RCC 7860 (cell line): Measurements from ENCODE around the gene USP30.
"Not testable (repeated sequence)": the region's sequence is repeated elsewhere in the genome, so short reads cannot be mapped to it uniquely, and the experiment has no call there.

ENCODE experiments used
- DNase-seq: peaks from one replicate; pipeline ENCODE4 v3.0.0-alpha.2; 2015; ENCODE audit warnings: low spot score
- FAIRE-seq: peaks from 2 replicates; lab custom pipeline; 2012; peaks lifted over from hg19 to GRCh38; lab: Jason Lieb, UNC

USP30 gene

DNA sequence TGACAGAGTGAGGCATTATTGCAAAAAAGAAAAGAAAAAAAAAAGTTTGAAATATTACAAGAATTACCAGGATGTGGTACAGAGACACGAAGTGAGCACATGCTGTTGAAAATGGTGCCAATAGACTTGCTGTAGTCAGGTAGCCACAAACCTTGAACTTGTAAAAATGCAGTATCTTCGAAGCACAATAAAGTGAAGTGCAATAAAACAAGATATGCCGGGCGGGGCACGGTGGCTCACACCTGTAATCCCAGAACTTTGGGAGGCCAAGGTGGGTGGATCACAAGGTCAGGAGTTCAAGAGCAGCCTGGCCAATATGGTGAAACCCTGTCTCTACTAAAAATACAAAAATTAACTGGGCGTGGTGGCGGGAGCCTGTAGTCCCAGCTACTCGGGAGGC, 2.6 kb upstream of the USP30 start:
- not testable (repeated sequence) for DNase-seq, FAIRE-seq

DNA sequence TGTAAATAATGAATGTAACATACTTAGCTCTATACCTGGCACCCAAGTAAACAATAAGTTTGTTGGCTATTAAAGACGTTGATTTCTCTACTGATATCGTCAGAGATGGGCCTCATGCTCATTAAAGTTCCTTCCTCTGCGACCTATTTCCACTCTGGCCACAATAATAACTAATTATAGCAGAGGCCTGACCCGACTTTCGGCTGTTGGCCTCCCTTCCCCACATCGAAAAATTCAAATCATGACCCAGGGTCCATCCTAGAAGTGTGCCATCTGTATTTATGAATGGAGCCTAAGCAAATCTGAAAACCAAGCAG, 321 bp upstream of the USP30 start:
- DNase-seq (no peak), FAIRE-seq (no peak)

DNA sequence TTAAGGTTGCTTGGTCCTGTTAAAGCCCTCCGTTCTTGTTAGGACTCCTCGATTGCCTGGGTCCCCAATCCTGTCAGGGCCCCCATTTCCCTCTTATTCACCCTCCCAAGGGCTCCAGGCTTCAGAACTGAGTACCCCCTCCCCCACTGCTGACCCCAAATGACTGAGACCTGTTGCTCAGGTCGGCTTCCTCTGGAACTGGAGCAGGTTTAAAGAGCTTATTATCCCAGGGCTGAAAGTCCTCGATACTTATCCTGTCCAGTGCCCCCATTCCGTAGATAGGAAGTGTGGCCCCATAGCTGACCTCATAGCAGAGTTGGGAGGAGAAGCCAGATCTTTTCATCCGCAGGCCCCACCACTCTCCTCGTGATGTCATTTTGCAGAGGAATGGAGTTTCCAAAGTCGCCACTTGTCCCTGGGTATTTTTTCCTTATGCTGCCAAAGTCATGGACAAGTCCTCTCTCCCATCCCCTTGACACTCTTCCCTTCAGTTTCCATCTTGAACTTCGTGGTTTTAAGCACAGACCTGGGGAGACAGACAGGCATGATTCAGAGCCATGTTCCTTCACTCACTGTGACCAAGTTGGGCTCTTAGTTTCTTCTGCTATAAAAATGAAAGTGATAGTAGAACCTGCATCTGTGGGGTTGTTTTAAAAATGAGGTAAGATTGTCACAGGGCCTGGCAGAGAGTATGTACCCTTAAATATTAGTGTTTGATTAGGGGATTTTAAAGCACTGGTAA, 1.2 kb downstream of the USP30 start:
- DNase-seq (no peak), FAIRE-seq (no peak)

DNA sequence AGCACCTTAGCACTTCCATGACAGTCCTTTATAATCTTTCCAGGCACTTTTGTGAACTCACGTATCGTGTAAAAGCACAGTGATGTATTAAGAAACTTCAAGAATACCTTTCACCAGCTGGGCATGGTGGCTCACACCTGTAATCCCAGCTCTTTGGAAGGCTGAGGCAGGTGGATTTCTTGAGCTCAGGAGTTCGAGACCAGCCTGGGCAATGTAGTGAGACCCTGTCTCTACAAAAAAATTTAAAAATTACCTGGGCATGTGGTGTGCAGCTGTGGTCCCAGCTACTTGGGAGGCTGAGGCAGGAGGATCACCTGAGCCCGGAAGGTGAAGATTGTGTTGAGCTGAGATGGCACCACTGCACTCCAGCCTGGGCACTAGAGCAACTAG, 1.7 kb downstream of the USP30 start:
- FAIRE-seq, DNase-seq: not testable (repeated sequence)

DNA sequence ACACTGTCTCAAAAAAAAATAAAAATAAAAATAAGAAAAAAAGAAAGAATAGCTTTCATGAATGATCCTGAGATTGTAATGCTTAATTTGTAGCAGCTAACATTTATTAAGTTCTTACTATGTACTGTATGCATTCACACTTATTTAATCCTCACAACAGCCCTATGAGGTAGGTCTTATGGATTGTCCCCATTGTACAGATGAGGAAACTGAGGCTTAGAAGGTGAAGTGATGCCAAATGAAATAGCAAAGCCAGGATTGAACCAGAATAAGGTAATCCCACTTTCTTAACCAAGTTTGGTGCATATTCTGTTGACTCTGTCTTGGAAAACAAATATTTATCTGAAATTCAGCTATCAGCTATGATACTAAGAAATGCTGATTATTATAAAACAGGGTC, 2.1 kb downstream of the USP30 start:
- FAIRE-seq (no peak), DNase-seq (no peak)

DNA sequence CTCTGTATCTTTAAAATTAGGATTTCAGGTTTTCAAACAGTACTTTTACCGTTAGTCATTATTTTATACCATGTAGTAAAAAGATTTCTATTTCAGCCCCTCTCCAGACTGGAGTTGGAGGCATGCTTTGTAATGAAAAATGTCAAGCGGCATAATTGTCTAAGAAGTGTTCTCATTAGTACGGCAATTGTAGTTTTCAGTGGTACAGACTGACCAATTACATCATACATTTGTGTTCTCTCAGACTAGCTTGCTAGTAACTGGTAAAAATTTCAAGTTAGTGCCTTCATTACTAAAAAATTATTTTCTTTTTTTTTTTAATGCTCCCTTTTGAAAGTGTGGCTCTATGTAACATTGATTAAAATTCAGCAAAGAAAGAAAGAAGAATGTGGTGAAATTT, 4.5 kb downstream of the USP30 start:
- no peak for FAIRE-seq
- DNase-seq, result no peak

DNA sequence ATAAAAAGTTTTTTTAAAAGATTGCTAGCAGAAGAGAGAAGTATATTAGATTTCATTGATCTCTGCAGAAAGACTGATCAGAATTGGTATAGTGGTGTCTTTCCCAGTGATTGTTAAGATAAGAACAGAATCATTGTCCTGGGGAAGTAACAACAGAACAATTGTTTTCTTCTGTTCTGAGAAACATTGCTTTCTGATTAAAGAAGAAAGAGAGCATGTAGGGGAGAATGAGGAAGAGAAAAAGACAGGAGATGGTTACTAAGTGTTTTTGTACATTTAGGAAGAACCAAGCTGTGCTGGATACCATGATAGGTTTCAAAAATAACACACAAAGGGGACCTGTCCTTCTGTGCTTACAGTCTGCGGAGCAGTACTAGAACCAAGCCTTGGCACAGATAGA, 5.0 kb downstream of the USP30 start:
- no peak for DNase-seq
- no peak for FAIRE-seq

DNA sequence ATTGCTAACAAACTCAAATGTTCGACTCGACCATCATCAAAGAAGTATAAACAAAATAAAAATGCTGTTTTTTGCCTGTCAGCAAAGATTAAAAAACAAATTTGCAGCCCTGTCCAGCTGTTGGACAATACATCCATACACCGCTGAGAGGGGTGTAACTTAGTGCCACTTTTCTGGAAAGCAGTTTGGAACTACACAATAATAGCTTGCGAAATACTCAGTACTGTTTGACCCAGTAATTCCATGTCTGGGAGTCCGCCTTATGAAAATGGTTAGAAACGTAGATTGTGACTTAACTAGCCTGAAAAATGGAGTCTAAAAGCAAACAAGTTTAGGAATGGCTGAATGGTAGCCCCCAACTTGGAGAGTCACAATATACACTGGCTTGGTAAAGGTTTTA, 6.4 kb downstream of the USP30 start:
- DNase-seq (no peak), FAIRE-seq (no peak)

DNA sequence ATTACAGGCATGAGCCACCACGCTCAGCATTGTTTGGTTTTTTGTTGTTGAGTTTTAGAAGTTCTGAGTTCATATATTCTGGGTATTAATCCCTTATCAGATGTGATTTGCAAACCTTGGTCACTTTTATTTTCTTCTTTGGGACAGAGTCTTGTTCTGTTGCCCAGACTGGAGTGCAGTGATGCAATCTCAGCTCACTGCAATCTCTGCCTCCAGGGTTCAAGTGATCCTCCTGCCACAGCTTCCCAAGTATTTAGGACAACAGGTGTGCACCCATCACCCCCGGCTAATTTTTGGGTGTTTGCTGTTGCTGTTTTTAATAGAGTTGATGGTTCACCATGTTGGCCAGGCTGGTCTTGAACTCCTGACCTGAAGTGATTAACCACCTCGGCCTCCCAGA, 11.8 kb downstream of the USP30 start:
- no peak for FAIRE-seq

DNA sequence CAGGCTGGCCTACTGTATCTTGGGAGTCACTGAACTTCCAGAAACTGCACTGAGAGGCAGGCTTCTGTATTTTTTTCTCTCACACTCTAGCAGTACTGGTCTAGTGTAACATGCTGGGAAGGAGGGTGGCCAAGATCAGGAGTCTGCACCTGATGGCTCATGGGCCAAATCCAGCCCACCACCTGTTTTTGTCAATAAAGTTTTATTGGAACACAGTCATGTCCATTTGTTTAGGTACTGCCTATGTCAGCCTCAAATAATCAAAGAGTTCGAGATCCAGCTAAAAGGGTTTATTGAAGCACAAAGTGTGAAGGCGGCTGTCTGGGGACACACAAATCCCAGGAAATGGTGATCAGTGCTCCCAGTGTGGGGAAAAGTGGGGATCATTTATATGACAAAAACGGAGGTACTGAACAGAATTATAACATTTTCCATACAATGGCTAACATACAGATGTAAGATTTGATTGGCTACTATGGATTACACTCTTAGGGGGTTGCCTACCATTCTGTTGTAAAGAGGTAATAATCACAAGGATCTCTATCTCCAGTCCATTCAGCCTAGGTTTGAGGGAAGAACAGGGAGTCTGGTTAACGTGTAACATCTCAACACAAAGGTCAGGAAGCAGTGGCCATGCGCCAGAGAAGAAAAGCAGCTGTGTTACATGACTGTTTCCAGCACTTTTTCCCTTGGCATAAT, 12.9 kb downstream of the USP30 start:
- no peak for FAIRE-seq
- DNase-seq, result no peak

More for the DNA sequence above, 11.8 kb downstream of the USP30 start:
- DNase-seq, result no peak

DNA sequence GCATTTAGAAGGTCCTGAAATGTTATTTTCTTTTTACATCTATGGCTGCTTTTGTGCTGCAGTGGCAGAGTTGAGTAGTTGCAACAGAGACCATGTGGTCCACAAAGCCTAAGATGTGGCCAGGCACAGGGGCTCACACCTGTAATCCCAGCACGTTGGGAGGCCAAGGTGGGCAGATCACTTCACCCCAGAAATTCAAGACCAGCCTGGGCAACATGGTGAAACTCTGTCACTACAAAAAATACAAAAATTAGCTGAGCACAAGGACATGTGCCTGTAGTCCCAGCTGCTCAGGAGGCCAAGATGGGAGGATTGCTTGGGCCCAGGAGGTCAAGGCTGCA, 13.4 kb downstream of the USP30 start:
- FAIRE-seq (no peak), DNase-seq (no peak)

DNA sequence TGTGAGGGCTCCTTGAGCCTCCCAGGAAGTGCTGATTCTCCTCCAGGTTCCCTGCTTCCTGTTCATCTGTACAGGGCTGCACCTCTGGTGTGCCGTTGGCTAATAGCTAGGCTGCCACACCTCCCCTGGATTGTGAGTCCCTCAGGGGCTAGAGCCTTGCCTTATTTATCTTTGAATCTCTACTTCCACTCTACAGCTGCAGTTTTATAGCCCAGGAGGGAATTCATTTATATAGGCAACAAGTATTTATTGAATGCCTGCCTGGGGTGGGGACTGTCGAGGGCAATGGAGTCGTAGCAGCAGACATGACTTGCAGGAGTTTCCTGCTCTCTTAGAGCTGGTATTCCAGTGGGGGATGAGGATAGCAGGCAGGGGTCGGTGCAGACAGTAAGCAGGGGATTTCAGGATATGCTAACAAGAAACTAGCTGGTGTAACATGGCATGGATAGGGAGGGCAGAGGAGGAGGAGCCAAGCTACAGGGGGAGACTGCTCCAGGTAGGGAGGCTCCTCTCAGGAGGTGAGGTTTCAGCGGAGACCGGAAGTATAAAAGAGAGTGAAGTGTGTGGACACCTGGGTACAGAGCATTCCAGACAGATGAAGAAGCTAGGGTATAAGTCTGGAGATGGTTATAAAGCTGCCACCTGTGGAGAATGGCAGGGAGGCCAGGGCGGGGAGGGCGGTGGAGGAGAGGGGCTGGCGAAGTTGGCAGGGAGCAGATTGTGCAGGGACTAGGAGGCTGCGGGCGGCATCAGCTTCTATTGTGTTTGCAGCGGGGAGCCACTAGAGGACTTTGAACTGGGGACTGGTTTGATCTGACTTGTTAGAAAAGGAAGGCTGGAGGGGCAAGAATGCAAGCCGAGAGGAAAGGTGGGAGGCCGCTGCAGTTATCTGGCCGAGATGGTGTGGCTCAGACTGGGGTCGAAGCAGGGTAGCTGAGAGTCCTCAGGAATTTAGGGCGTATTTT, 17.2 kb downstream of the USP30 start:
- no peak for DNase-seq
- no peak for FAIRE-seq

DNA sequence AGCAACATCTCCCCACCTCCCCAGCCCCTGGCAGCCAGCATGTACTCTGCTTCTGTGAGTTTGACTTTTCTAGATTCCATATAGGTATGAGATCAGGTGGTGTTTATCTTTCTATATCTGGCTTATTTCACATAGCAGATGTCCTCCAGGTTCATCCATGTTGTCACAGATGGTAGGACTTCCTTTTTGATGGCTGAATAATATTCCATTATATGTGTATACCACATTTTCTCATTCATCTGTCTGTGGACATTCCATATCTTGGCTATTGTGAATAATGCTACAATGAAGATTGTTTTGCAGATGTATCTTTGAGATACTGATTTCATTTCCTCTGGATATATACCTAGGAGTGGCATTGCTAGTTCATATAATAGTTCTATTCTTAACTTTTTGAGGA, 22.5 kb downstream of the USP30 start:
- FAIRE-seq (no peak), DNase-seq (no peak)

DNA sequence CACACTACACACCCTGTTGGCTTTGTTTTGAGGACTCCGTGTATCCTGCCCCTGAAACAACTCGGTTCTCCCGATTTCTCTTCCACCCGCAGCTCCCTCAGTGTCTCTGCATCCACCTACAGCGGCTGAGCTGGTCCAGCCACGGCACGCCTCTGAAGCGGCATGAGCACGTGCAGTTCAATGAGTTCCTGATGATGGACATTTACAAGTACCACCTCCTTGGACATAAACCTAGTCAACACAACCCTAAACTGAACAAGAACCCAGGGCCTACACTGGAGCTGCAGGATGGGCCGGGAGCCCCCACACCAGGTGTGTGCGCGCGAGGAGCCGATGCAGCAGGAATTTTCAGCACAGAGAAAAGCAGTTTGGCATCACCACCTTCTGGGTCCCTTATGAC, 30.4 kb downstream of the USP30 start:
- no peak for FAIRE-seq

DNA sequence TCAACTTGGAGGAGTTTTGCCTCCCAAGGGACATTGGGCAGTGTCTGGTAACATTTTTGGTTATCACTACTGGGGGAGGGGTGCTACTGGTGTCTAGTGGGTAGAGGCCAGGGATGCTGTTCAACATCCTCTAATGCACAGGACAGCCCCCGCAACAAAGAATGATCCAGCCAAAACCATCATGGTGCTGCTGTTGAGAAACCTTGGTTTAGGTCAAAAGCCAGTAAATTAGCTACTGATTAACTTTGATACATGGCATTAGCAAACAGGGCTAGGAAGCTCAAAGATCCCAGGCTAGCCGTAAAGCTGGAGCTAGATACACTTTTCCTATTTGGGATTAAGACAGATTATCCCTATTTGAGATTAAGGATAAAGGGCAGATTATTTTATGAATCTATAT, 32.0 kb downstream of the USP30 start:
- FAIRE-seq (no peak), DNase-seq (no peak)

More for the DNA sequence above, 30.4 kb downstream of the USP30 start:
- DNase-seq, result no peak

DNA sequence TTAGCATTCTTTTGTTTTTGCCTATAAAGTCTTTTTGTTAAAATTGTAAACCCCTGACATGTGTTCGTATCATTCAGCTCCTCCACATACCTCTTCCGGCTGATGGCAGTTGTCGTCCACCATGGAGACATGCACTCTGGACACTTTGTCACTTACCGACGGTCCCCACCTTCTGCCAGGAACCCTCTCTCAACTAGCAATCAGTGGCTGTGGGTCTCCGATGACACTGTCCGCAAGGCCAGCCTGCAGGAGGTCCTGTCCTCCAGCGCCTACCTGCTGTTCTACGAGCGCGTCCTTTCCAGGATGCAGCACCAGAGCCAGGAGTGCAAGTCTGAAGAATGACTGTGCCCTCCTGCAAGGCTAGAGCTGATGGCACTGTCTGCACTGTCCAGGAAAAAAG, 33.2 kb downstream of the USP30 start:
- DNase-seq (no peak), FAIRE-seq (no peak)

DNA sequence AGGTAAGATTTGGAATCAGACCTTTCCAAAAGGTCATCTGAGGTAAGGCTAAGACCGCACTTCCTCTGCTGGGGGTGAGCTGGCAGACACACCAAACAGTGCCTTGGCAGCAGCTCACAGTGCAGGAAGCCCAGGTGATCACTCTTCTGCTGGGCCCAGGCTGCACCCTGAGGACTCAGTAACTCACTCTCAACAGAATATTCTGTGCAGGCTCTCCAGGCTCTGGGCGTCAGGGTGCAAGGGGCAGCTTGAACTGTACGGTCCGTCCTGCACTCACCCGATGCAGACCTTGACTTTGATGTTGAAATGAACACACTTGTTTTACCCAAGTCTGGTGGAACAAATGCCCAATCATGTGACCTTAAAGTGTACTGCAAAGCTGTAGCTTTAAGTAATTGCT, 34.9 kb downstream of the USP30 start:
- DNase-seq, result no peak
- no peak for FAIRE-seq

DNA sequence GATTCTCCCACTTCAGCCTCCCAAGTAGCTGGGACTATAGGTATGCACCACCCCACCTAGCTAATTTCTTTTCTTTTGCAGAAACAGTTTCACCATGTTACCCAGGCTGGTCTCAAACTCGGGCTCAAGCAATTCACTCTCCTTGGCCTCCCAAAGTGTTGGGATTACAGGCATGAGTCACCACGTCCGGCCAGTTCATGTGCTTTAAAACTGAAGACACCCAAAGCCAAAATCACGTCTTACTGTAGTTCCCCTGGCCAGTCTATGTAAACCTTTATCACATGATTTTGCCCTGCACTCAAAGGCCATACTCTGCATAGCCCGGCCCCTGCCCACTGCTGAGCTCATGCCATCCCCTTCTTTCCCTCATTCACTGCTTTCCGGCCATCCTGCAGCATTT, 36.4 kb downstream of the USP30 start:
- DNase-seq, result no peak
- no peak for FAIRE-seq

DNA sequence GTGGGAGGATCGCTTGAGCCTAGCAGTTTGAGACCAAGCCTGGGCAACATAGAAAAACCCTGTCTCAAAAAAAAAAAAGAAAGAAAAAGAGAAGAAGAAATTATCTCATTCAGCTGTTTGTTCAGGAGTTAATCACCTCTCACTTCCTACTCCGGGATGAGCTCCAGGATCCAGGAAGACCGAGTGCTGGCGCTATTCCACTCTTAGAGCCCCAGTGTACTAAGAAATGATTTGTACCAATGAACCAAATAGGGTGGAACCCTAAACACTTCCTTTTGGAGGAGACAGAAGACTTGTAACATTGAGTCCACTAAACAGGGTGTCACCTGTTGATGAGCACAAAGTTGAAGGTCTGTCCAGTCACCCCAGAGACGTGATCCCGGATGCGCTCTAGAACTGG, 37.3 kb downstream of the USP30 start:
- FAIRE-seq, result no peak
- no peak for DNase-seq

DNA sequence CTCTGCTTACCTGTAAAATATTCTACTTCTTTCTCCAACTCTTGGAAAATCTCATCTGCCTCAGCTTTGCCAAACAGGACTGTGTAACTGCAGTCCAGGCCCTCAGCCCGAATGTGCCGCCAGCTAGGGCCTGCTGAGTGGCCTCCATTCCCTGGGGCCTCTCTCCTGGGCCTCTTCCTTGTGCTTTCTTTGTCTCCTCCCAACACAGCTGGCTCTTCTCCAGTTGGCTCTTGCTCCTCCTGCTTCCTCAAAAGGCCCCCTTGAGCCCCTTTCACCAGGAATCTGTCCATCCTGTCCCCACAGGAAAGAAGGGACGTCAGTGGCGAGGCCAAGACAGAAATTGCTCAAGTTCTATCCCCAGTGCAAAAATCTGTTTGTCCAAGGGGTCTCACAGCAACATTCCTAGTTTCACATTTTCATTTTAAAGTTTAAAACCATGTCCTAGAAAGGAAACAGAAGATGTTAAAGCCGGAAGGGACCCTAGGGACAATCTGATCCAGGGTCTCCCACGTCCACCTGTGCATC, 40.2 kb downstream of the USP30 start:
- DNase-seq, result no peak
- FAIRE-seq, result no peak
